Activated naive CD4-positive, alpha-beta T cell (primary cell): ENCODE results near the gene LPGAT1.
"Not testable (repeated sequence)": the region's sequence is repeated elsewhere in the genome, so short reads cannot be mapped to it uniquely, and the experiment has no call there.

Experiments
- DNase-seq, 4 experiments: peaks; one replicate each; lab custom pipeline; 2025; lab: John Stamatoyannopoulos, UW

LPGAT1 gene

DNA sequence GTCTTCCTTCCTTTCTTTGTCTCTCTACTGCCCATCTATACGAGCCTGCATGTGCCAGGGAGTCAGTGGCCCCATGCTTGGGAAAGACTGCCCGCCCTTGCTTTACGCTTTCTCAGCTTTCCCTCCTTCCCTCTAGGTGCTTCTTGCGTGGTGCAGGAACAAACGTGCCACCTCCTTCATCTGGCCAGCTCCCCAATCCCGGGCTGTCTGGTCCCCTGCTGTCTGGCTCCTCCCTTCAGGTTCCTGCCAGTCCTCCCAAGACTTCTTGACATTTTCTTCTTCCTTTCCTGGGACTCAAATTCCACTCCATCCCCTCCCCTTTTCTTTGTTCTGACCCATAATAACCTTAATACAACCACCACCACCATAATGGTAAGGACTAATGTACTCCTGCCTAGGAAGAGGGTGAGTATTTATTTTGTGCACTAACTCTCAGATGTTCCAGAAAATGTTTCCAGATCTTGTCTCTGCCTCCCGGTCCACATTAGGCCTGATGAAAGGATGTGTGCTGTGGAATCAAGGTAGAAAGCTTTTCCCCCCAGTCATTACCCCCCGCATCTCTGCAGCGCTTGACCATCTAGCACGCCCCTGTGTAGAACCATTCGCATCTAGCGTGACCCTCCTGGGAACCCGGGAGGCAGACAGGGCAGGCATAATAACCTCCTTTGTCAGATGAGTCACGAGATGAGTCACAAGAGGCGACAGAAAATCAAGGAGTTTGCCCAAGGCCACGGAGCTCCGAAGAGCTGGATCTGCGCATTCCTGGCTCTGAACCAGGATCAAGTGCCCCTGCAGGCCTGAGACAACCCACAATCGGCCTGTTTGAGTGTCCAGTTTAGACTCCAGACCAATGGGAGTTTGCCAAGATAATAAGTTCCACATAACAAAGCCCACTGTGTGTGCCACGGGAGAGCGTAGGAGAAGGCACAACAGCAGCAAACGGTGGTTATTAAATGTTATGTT lies 95.1 kb downstream of the LPGAT1 start:
- no peak for DNase-seq

DNA sequence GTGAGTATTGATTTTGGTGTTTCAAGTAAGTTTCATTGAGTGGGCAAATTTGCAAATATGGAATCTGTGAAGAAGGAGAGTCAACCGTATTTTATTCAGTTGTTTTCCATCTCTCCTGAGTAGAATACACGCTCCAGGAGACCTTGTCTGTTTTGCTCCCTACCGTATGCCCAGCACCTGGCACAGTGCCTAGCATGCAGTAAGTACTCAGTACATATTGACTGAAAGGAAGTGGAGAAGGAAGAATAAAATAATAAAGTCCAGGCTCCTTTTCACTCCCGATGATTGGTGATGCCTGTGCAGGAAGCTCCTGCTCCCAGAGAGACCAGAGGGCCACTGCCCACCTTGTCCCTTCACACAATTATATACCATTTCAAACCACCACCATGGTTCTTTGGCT lies 95.8 kb downstream of the LPGAT1 start:
- DNase-seq: no peak

DNA sequence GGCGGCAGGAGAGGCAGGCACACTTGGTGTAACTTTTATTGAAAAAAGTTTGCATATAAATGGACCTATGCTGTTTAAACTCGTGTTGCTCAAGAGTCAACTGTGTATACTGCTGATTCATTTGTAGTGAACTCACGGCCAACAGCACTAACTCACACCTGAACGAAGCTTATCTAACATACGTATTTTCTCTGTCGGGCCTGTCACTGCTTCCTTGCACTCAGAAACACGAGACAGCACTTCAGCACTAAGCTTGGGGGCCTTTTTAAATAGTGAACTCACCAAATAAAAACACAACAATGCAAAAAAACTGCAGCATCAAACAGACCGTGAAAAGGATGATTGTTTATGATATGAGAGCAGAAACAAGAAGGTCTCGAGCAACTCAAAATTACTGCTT lies 96.2 kb downstream of the LPGAT1 start:
- no peak for DNase-seq

DNA sequence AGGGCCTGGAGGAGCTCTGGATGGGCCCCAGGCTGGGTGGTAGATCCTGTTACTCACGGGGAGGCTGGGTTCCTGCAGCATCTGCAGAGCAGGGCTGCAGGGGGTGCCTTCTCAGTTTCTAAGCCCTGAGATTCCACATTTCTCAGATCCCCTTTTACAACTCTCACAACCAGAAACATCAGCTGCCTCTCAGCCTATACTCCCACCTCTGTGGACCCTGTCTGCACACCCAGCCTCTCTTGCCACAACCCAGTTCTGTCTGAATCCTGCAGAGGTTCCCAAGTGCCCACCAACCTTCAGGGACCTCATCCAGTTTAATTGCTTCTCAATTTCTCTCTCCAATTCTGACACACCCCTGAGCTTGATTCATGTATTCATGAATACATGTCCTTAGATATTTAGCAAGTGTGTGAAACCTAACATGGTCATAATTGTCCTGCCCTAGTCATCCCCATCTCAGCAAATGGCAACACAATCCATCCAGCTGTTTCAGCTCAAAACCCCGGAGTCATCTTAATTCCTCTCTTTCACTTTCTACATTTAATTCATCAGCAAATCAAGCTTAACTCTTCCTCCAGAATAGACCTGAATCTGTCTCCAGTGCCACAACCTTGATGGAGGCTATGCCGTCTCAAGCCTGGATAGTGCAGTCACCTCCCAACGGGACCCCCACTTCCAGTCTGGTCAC lies 98.1 kb downstream of the LPGAT1 start:
- DNase-seq: no peak

DNA sequence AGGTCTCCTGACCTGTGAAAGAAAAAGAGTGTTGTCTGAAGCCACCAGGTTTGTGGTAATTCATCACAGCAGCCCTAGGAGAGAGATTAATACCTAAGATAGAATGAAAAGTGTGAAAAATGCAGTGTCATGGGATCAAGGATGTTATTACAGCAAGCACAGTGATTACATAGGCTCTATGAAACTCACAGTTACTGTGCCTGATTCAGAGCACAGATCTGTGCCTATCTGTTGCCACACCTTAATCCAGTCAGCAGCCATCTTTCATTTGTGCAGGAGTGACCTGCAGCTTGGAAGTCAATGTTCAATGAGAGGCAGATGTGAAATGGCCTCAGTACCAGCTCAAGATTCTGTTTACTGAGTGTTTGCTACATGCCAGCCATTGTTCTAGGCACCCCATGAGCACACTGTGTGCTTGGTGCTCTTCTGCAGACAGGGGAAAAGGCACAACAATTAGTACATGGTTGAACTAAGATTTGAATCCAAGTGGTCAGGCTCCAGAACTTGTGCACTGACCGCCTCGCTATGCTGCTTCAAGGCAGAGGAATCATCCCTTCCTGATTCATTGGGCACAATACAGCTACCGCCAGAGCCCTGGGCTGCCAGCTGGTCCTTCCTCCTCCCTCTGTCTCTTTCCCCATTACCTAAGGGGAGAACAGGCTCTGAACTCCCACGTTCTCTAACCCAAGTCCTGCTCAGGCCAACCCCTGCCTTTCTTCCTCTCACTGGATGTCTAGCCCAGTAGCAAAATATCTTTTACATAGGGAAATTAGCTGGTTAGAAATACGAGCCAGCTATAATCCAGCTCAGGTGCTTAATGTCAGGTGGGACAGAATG lies 98.9 kb downstream of the LPGAT1 start:
- DNase-seq: no peak

DNA sequence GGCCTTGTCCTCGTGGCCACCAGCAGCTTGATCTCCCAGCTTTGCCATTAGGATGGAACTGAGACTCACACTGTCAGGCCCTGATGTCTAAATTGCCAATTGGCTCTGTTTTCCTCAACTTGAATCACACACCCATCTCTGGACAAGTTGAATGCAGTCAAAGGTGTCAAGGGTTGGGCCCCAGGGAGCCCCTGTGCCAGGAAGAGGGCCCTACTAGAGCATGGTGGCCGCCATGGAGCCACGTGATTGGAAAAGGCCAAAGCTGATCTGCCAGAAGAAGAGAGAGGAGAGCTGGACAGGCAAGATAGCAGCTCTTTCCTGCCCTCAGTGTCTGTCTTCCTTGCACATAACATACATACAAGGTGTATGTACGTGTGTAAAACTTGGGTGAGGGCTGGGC lies 100.2 kb downstream of the LPGAT1 start:
- DNase-seq: no peak

DNA sequence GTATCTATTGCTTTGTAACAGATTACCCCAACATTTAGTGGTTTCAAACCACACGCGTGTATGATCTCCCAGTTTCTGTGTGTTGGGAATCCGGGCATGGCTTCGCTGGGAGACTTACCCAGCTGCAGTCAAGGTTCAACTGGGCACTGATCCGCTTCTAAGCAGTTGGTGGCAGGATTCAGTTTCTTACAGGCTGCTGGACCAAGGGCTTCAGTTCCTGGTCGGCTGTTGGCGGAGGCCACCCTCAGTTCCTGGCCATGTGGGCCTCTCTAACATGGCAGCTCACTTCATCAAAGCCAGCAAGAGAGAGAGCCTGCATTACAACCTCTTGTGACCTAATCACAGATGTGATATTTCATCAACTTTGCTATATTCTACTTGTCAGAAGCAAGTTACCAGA lies 101.3 kb downstream of the LPGAT1 start:
- DNase-seq: no peak

DNA sequence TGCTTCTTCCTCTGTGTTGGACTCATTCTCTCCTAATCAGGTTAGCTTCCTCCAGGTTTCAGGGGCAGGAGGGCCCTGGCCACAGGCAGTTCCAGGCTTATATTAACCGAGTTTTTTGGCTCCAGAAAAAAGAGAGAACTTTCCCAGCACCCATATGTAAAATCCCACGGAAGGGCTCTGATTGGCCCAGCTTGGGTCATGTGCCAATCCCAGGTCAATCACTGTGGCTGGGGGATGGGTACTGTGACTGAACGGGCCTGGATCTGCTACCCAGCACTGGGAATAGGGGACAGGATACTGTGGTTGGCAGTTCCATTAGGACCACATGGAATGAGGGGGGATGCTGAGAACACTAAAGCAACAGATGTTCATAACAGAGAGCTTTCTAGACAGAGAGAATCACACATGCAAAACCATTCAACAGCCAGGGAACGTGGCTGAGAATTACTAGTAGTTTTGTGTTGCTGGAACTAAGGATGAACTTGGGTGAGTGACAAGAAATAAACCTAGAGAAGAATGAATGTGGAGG lies 104.0 kb downstream of the LPGAT1 start:
- no peak for DNase-seq

DNA sequence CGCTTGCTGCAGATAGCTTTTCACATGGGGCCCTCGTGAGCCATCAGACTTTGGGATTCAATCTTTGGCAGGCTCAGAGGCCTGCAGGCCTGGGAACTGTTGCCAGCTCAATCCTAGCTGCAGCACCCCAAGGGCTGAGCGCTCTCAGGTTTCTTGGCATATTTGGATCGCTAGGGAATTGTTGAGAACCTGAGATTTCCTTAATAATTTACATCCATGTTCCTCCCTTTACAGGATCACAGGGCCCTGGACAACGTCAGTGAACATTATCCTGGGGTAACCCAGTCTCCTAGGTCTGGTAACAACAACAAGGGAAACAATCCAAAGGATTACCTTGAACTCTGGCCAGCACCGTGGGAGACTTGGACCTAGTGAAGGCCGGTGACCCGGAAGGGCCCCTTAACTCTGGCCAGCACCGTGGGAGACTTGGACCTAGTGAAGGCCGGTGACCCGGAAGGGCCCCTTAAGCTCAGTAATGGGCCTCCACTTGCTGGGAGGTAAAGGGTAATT lies 105.8 kb downstream of the LPGAT1 start:
- no peak for DNase-seq

DNA sequence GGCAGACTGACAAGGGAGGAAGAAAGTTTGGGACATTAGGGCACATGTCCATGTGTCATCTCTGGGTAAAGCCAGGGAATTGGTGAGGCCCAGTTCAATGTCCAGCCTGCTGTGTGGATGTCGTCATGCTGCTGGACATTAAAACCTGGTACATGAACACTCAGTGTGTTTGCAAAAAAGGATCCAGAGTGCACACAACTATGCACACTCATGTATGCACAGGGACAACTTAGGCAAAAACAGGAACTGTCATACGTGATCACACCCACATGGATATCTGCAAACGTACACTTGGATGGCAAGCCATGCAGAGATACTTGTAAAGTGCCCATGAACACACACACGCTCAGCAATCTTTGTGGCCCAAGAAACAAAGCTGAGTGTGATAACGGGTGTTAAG lies 107.3 kb downstream of the LPGAT1 start:
- DNase-seq: no peak

DNA sequence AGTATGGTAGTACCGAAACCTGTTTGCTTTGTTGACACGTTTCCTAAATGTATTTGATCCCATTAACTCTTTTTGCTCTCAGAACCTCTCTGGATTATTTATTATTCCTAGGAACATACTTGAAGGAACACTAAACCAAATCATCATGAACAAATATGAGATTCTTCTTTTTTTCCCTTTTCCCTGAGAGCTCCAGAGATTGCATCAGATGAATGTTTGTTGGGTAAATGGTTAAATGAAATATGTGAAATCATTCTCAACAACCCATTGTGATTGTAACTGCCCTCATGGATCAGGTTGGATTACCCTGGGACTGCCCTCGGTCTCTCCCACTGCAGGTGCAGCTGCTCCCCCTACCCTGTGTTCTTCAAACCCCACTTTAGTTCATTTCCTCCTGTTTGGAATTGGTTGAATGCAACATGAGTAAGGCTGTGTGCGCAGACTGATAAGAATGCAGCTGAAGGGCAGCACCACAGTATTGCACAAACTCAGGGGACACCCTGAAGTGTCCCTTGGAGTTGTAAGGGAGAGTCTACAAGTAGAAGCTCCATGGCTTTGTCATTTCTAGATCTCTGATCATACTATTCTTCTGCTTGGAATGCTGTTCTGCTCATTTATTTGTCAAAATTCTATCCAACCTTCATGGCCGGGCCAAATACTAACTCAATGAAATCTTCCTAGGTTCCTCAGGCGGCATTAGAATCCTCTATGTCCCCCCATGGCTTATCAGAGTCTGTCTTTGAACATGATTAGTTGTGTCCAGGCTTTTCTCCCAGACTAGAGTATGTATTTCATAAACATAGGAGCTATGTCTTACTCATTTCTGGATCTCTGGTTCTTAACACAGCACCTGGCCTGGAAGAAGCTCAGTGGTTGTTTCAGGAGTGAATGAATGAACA lies 108.0 kb downstream of the LPGAT1 start:
- DNase-seq: no peak

DNA sequence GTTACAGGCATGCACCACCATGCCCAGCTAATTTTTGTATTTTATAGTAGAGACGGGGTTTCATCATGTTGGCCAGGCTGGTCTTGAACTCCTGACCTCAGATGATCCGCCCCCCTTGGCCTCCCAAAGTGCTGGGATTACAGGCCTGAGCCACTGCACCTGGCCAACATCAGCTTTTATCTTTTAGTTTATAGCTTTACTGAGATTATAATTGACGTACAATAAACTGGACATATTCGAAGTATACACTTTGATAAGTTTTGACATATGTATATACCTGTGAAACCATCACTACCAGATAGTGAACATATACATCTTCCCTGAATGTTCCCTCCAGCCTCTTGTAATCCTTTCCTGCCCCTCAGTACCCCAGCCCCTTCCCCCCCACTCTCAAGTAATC lies 114.0 kb downstream of the LPGAT1 start:
- not testable (repeated sequence) for DNase-seq

DNA sequence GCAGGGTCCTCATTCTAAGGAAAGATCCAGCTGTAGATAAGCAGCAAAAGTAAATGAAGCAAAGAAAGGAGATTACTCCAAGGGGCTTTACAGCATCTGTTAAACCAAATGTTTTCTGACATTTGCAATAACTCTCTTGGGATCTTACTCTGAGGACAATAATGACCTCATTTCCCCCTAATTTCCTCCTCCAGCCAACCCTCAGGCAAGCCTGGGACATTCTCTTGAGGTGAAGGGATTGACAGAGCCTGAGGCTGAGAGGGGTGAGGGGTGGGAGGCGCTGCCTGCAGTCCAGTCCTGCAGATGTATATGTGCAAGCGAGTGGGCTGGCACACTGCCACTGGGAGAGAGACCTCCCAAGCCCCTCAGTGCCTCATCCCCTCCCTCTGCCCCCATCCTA lies 114.6 kb downstream of the LPGAT1 start:
- DNase-seq: no peak

DNA sequence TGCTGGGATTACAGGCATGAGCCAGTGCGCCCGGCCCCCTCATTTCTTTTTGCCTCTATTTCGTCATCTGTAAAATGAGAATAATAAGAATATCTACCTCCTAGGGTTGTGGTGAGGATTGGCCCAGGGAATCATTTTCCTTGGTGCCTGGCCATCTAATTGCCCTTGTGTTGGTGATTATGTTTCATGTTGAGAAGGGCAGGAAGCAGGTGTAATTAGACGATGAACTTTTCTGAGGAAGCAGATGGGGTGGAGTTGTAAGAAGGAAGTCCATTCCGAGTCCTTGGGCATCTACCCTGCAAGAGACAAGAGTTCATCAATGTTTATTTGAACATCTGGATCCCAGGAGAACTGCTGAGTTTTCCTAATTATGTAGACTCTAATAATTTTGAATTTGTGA lies 116.4 kb downstream of the LPGAT1 start:
- DNase-seq: no peak

DNA sequence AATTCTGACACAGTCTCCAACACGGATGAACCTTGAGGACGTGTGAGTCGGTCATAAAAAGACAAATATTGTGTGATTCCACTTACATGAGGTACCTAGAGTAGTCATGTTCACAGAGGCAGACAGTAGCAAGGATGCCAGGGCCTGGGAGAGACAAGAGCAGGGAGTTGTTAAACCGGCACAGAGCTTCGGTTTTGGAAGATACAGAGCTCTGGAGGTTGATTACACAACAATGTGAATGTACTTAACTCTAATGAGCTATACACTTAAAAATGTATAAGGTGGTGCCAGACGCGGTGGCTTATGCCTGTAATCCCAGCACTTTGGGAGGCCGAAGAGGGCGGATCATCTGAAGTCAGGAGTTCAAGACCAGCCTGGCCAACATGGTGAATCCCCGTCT lies 117.3 kb downstream of the LPGAT1 start:
- DNase-seq: no peak

DNA sequence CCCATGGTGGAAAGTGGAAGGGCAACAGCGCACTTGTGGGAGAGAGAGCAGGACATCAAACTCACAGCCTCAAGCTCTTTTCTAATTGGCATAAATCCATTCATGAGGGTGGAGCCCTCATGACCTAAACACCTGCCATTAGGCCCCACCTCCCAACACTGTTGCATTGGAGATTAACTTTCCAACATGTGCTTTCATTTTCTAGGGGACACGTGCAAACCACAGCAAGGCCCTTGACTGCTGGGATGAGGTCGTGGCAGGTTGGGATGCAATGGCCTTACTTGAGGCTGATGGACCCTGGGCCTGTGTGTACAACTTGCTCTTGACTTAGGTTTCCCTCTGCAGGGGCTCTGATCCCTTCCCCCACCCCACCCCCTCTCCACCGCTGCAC lies 119.3 kb downstream of the LPGAT1 start:
- no peak for DNase-seq

DNA sequence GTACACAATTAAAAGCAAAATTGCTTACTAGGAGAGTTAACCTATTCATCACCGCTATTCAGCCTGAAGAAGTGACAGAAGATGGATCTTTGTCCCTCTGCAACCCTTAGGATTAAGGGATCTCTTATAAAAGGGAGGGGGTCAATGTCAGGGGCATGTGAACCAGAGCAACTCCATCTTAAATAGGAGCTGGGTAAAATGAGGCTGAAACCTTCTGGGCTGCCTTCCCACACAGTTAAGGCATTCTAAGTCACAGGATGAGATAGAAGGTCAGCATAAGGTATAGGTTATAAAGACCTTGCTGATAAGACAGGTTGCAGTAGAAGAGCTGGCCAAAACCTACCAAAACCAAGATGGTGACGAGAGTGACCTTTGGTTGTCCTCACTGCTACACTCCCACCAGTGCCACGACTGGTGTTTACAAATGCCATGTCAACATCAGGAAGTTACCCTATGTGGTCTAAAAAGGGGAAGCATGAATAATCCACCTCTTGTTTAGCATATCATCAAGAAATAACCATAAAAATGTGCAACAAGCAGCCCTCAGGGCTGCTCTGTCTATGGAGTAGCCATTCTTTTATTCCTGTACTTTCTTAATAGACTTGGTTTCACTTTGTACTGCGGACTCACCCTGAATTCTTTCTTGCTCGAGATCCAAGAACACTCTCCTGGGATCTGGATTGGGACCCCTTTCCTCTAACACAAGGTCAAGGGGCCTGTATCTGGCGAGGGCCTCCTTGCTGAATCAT lies 119.8 kb downstream of the LPGAT1 start:
- DNase-seq: no peak

DNA sequence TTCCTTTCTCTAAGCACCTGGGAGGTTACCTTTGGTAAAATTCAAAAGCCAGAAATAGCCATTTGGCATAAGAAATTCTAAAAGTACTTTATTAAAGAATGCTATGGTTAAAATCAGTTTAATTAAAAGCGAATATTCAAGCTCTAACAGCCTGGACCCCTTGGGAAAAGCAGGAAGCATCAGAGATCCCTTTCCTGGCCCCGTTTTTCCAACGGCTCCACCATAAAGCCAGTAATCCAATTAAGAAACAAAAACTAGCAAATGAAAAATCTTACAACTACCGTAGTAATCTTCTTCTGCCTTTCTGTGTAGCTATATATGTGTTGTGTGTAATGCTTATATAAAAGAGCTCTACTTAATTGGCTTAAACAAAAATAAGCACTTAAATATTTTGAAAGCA lies 121.6 kb downstream of the LPGAT1 start:
- no peak for DNase-seq

DNA sequence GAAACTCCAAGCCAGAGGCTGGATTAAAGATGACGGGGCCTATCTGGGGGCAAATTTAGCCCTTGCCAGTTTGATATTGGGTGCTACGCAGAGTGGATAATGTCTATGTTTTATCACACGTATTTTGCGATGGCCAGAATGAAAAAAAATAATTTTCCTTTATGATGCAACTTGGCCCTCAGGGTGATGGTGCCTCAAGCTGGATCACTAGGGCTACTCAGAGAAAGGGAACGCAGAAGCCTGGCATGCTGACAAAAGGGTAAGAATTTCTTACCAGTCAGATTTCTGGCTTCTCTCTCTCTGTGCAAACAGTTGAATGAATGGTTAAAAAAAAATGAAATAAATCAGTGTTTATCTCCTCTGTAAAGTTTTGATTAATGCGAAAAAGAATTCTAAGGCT lies 122.6 kb downstream of the LPGAT1 start:
- DNase-seq: no peak

DNA sequence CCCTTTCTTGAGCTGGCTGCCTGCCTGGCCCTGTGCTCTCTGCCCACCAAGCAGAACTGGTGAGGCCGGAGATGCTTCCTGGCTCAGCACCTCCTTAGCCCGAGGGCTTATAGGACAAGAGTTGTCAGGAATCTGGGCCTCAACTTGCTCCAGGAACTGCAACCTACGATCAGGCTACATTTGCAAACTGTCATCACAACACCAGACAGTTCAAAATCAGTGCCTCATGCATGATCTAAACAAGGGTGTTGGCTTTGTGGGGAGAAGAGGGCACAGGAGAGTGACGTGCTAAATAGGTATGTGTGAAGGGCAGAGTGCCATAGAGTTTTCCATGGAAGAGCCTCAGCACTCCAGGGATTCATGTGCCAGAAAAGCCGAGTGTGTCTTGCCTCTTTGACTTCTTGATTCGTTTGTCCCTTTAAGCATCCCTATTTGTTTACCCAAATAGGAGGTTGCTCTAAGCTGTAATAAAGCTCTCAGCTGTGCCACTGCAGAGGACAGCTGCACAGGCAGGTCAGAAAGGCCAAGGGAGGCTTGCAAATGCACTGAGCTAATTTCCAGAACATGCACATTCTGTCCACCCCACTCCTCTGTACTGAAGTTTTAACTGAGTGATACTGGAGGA lies 125.0 kb downstream of the LPGAT1 start:
- DNase-seq: no peak
